Mucosa of rectum (tissue), 2 donors: ENCODE measurements around the gene CD22.

Experiments used
- H3K27ac ChIP-seq, 2 donors: one replicate each; pipeline ENCODE4 v1.7.0; 2013; ENCODE audit warnings: inconsistent platforms in 2 of 2, low read depth in 2 of 2, low read length in 2 of 2
- H3K27me3 ChIP-seq, 2 donors: one replicate each; pipeline ENCODE4 v1.7.0; 2013; ENCODE audit warnings: low read length in 2 of 2; ENCODE audit not compliant: control insufficient read depth in 2 of 2, insufficient read depth in 2 of 2
- H3K36me3 ChIP-seq, 2 donors: one replicate each; pipeline ENCODE4 v1.7.0; 2013; ENCODE audit warnings: low read length in 2 of 2; ENCODE audit not compliant: control insufficient read depth in 2 of 2, insufficient read depth in 2 of 2
- H3K4me1 ChIP-seq, 2 donors: one replicate each; pipeline ENCODE4 v1.7.0; 2013; ENCODE audit warnings: low read length in 2 of 2, mild to moderate bottlenecking in 1 of 2; ENCODE audit not compliant: control insufficient read depth in 2 of 2, insufficient read depth in 2 of 2
- H3K4me3 ChIP-seq, 2 donors: one replicate each; pipeline ENCODE4 v1.7.0; 2013; ENCODE audit warnings: low read length in 2 of 2
- H3K9ac ChIP-seq, 2 donors: one replicate each; pipeline ENCODE4 v1.7.0; 2013; ENCODE audit warnings: low read length in 2 of 2, low read depth in 1 of 2, mild to moderate bottlenecking in 1 of 2
- H3K9me3 ChIP-seq, 2 donors: one replicate each; pipeline ENCODE4 v1.7.0; 2013; ENCODE audit warnings: low read length in 2 of 2; ENCODE audit not compliant: control insufficient read depth in 2 of 2
- donor health status: healthy.
- donor health status: Normal muscosa, but diverticular disease.

CD22 gene

DNA sequence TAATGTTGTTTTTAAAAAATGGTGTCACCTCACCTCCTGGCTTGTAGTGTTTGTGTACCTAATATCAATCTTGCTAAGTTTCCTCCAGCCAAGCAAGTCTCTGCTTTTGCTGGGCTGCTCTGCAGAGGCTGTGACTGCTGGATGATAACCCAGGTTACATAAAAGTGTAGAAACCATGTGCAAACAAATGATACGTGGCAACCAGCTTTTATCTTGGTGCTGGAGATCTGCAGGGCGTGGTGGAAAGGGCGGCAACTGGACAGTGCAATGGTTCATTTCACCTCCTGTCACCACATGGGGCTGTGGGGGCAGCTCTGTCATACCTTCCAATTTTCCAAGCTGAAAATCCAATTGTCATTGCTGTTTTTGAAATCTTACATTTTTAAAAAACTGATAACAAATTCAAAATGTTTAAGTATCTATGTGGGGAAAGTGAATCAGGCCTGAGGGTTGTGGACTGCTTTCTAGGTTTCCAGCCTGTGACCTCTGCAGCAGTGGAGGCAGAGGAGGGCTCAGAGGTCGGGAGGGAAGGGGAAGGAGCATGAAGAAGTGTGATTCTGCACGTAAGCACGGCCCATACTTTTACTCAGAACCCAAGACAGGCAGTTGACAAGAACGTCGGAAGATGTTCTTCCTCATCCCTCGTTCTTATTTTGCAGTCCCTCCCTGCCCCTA is 51.6 kb downstream of the CD22 start:
- peak overlapping the region in 1 of 2 donors; percentile 11 for H3K27ac ChIP-seq
- H3K9me3 ChIP-seq, result peaks cover 0 to 2% of the 10 kb centered on the region in 2 donors
- no peaks in the 10 kb centered on the region for H3K27me3 ChIP-seq
- no peaks in the 10 kb centered on the region for H3K4me1 ChIP-seq
- H3K9ac ChIP-seq, result no peak overlapping the region
- H3K36me3 ChIP-seq, result no peaks in the 10 kb centered on the region
- no peak overlapping the region for H3K4me3 ChIP-seq

DNA sequence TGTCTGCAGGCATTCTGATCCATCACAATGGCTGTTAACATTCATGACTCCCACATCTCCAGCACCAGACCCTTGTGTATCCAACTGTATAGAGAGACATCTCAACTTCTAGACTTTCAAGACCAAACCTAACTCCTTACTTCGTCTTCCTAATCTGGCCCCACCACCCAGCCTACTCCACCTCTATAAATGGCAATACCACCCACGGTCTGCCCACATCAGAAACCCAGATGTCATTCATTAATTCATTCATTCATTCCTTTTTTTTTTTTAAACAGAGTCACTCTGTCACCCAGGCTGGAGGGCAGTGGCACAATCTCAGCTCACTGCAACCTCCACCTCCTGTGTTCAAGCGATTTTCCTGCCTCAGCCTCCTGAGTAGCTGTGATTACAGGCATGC is 52.3 kb downstream of the CD22 start:
- Histone ChIP-seq H3K4me1 (no peaks in the 10 kb centered on the region), H3K27me3 (no peaks in the 10 kb centered on the region), H3K9me3 (peaks cover 0 to 2% of the 10 kb centered on the region in 2 donors), H3K27ac (no peak overlapping the region), H3K9ac (no peak overlapping the region), H3K4me3 (no peak overlapping the region), H3K36me3 (no peaks in the 10 kb centered on the region)

GRCh38 chr19:35381926-35382325 is 52.9 kb downstream of the CD22 start:
- Histone ChIP-seq H3K36me3 (no peaks in the 10 kb centered on the region), H3K9me3 (peaks cover 0 to 2% of the 10 kb centered on the region in 2 donors), H3K4me1 (no peaks in the 10 kb centered on the region), H3K27ac (no peak overlapping the region), H3K9ac (no peak overlapping the region), H3K4me3 (no peak overlapping the region), H3K27me3 (no peaks in the 10 kb centered on the region)

- Histone ChIP-seq H3K9me3 (peaks cover 0 to 2% of the 10 kb centered on the region in 2 donors), H3K27me3 (no peaks in the 10 kb centered on the region), H3K9ac (no peak overlapping the region), H3K27ac (no peak overlapping the region), H3K4me1 (no peaks in the 10 kb centered on the region), H3K36me3 (no peaks in the 10 kb centered on the region), H3K4me3 (no peak overlapping the region)
These were observed 54.5 kb downstream of the CD22 start for GRCh38 chr19:35383536-35383935.

- Histone ChIP-seq H3K27me3 (no peaks in the 10 kb centered on the region), H3K4me3 (no peak overlapping the region), H3K9me3 (peaks cover 0 to 2% of the 10 kb centered on the region in 2 donors), H3K36me3 (no peaks in the 10 kb centered on the region), H3K27ac (no peak overlapping the region), H3K4me1 (no peaks in the 10 kb centered on the region), H3K9ac (no peak overlapping the region)
These were observed 59.5 kb downstream of the CD22 start for GRCh38 chr19:35388277-35389054.

- no peak overlapping the region for H3K4me3 ChIP-seq
These were observed 60.3 kb downstream of the CD22 start for GRCh38 chr19:35389192-35389861.

GRCh38 chr19:35392742-35393715 is 64.0 kb downstream of the CD22 start:
- Histone ChIP-seq H3K9me3 (no peaks in the 10 kb centered on the region), H3K36me3 (no peaks in the 10 kb centered on the region), H3K27me3 (no peaks in the 10 kb centered on the region), H3K4me3 (no peak overlapping the region), H3K9ac (no peak overlapping the region), H3K27ac (no peak overlapping the region), H3K4me1 (peaks cover 0 to 2% of the 10 kb centered on the region in 2 donors)

More at GRCh38 chr19:35389192-35389861, 60.3 kb downstream of the CD22 start:
- H3K27ac ChIP-seq, result no peak overlapping the region
- peaks cover 0 to 2% of the 10 kb centered on the region in 2 donors for H3K9me3 ChIP-seq
- no peaks in the 10 kb centered on the region for H3K27me3 ChIP-seq
- H3K4me1 ChIP-seq, result no peaks in the 10 kb centered on the region
- no peak overlapping the region for H3K9ac ChIP-seq
- no peaks in the 10 kb centered on the region for H3K36me3 ChIP-seq

GRCh38 chr19:35395382-35396199 is 66.6 kb downstream of the CD22 start:
- no peak overlapping the region for H3K9ac ChIP-seq
- H3K27me3 ChIP-seq, result no peaks in the 10 kb centered on the region
- no peaks in the 10 kb centered on the region for H3K36me3 ChIP-seq
- H3K4me3 ChIP-seq, result no peak overlapping the region
- no peaks in the 10 kb centered on the region for H3K9me3 ChIP-seq
- H3K4me1 ChIP-seq, result peaks cover 0 to 2% of the 10 kb centered on the region in 2 donors
- no peak overlapping the region for H3K27ac ChIP-seq
